Measurements from ENCODE around the gene DOCK2.

The DOCK2 gene

GRCh38 chr5:169933616-169934015, 296.5 kb downstream of the DOCK2 start:
- no peak for TF ChIP-seq CTCF (IDR thresholded peaks at IDR 0.05; ENCODE audit: control extremely low read depth, extremely low read depth, low read depth, missing control alignments)
- no peak for DNase-seq (ENCODE audit: extremely low spot score)
- CTCF ChIA-PET, result interaction anchor here (1.4 kb wide), 1 partner anchor 11 kb away, joined by 4 read pairs; no protein-coding TSS in a partner anchor
- POLR2A ChIA-PET, result no interaction called here

GRCh38 chr5:169934990-169935389, 297.9 kb downstream of the DOCK2 start:
- ChIA-PET POLR2A (no interaction called here), CTCF (interaction anchor here (0.6 to 1.6 kb wide), 4 partner anchors 8 to 38 kb away, joined by 3 to 4 read pairs (median 4); no protein-coding TSS in a partner anchor)
- DNase-seq (ENCODE audit: extremely low spot score), result no peak
- no peak for TF ChIP-seq CTCF (IDR thresholded peaks at IDR 0.05; ENCODE audit: control extremely low read depth, extremely low read depth, low read depth, missing control alignments)

- ChIA-PET POLR2A (no interaction called here), CTCF (interaction anchor here (1.3 to 1.6 kb wide), 5 partner anchors 9 to 43 kb away, joined by 3 to 5 read pairs (median 4); no protein-coding TSS in a partner anchor)
- no peak for TF ChIP-seq CTCF (IDR thresholded peaks at IDR 0.05; ENCODE audit: control extremely low read depth, extremely low read depth, low read depth, missing control alignments)
- no peak for DNase-seq (ENCODE audit: extremely low spot score)
These were observed 298.7 kb downstream of the DOCK2 start for GRCh38 chr5:169935762-169936161.

GRCh38 chr5:169938439-169938838, 301.4 kb downstream of the DOCK2 start:
- no peak for DNase-seq (ENCODE audit: extremely low spot score)
- ChIA-PET POLR2A (no interaction called here), CTCF (interaction anchor here (1.0 to 2.4 kb wide), 4 partner anchors 9 to 16 kb away, joined by 3 to 10 read pairs (median 4); no protein-coding TSS in a partner anchor)
- no peak for TF ChIP-seq CTCF (IDR thresholded peaks at IDR 0.05; ENCODE audit: control extremely low read depth, extremely low read depth, low read depth, missing control alignments)

- no peak for DNase-seq (ENCODE audit: extremely low spot score)
- CTCF ChIA-PET, result interaction anchor here (1.1 to 2.4 kb wide), 3 partner anchors 8 to 17 kb away, joined by 3 to 10 read pairs (median 6); no protein-coding TSS in a partner anchor
- no peak for TF ChIP-seq CTCF (IDR thresholded peaks at IDR 0.05; ENCODE audit: control extremely low read depth, extremely low read depth, low read depth, missing control alignments)
- POLR2A ChIA-PET, result no interaction called here
These were observed 302.7 kb downstream of the DOCK2 start for GRCh38 chr5:169939731-169940130.

- DNase-seq (ENCODE audit: extremely low spot score), result no peak
- no peak for TF ChIP-seq CTCF (IDR thresholded peaks at IDR 0.05; ENCODE audit: control extremely low read depth, extremely low read depth, low read depth, missing control alignments)
- ChIA-PET CTCF (no interaction called here), POLR2A (no interaction called here)
These were observed 304.5 kb downstream of the DOCK2 start for GRCh38 chr5:169941542-169941941.

Data from GM10248 (cell line).